ENCODE measurements around the gene SLC35F1. TPM values are rescaled to one million over a fixed set of nuclear protein-coding genes. Genes with fewer than 3 reads are reported as not detected.

SLC35F1 gene
- polyA plus RNA-seq, 1 donor, result 1.3 TPM

DNA sequence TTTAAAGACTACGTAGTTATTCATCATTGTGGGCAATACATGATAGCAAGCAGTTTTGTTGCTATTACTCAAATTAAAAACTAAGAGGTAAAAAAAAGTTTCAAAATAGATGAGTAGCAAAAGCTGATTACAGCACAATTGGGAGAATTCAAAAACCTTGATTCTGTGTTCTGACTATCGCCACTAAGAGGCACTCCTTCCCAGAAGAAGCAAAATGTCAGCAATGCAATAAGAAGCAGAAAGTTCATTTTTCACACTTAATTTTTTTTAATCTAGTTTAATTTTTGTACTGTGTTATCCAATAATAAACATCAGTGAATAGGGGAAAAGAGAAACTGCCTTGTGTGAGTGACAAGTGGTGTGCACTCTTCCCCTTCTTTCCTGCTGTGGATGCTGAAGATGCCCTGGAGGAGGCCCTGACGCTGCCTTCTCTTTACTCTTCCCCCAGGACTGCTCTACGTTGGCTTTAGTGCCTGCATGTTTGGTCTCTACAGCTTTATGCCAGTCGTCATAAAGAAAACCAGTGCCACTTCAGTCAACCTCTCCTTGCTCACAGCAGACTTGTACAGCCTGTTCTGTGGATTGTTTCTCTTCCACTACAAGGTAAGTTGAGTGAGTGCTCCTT, 377.8 kb downstream of the SLC35F1 start:
- DNase-seq, result no peak

DNA sequence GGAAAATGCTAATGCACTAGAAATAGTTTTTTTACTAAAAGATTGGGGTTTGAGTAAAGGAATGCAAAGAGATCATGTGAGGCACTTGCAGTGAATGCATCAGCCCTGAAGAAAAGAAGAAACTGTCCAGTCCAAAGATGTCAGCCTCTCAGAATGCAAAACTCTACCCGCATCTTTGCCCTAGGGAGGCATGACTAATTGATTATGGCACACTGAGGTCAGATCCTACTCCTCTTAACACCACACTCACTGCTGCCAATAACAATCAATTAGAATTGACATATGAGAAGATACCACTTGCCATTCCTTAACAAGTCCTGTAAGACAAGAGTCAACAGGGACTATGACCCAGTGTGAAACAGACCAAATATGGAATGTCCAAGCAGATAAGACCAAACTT, 378.7 kb downstream of the SLC35F1 start:
- no peak for DNase-seq

DNA sequence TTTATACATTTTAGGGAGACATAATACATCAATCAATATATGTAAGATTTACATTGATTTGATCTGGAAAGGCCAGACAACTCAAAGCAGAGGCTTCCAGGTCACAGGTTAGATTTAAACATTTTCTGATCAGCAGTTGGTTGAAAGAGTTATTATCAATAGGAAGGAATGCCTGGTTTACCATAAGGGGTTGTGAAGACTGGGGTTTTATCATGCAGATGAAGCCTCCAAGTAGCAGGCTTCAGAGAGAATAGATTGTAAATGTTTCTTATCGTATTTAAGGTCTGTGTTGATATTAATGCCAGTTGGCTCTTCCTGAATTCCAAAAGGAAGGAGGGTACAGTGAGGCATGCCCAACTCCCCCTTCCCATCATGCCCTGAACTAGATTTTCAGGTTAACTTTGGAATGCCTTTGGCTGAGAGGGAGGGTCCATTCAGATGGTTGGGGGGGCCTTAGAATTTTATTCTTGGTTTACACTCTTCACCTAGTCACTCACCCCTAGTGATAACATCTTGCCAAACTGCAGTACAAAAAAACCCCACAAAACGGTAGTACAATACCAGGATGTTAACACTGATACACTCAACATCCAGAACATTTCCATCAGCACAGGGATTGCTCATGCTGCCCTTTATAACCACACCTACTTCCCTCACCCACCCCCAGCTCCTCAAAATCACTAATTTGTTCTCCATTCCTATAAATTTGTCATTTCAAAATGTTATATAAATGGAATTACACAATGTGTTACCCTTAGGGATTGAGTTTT, 381.5 kb downstream of the SLC35F1 start:
- DNase-seq, result no peak

DNA sequence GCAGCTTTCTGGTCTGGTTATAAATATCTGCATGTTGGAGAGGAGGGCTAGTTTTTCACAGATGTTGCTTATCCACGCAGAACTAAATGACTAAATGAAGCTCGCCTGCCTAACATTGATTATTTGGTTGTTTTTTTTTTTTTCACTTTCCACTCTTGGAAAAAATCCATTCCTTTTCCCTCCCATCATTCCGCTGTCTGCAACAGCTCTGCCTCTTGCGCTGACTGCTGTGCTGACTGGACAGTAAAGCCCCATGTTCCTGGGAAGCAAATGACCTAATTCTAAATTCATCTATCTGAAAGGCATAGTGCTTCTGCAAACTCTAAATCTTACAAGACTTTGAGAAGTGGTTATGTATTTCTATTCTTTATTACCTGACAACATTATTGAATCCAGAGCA, 385.5 kb downstream of the SLC35F1 start:
- DNase-seq, result no peak

DNA sequence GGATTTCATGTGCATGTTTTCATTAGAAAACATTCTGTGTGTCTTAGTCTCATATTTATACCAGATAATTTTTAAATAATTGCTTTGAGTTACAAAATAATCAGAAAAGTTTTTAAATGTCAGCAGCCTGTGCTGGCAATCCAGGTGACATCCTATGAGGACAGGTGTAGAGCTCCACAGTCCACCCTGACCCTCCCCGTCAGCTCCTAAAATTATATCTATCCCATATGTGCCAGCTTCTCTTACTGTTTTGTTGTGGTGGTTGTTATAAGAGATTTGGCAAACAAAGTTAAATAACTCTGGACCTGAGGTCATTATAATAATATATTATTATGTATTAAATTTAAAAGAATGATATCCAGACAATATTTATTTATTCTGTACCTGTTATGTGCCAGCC, 387.8 kb downstream of the SLC35F1 start:
- DNase-seq, result no peak

DNA sequence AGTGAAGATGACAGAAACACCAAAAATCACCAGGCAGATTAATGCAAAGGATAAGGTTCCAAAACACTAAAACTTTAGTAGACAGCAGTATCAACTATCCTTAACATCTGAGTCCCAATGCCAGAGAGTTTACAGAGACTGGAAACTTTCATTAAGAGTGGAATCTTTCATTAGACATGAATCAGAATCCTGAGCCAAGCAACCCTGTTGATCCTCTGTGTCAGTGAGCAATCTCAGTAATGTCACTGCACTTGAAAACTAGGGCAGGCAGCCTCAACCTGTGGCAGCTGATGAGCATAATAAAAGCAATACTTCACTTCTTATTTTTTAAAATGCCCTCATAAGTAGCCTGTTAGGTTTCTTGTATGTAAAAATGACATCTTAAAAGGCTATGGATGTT, 388.3 kb downstream of the SLC35F1 start:
- no peak for DNase-seq

DNA sequence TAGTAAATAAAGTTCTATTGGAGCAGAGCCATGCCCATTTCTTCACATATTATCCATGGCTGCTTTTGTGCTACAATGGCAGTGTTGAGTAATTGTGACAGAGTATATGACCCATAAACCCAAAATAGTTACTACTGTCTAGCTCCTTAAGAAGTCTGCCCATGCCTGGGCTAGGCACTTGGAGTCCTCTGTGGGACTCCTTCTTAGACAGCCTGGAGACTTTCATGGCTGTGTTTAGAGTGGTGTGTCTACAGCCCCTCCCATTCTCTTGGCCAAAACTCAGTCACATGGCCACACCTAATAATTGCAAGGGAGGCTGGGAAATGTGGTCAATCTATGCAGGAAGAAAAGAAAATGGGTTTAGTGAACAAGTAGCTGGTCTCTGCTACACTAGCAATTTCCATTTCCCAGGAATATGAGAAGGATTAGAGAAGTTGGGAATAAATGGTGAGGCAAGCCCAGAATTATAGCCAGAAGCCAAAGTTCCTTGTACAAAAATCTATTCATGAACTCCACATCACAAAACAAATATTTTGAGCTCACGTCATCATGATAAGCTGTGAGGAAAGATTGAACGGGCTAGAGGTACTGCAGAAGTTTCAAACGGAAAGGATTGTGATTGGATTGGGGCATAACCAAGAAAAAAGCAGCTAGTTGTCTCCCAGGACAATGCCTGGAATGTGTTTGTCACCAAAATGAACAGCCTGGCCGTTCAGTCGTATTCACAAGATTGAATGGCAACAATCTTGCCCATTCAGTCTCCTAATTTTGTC, 389.3 kb downstream of the SLC35F1 start:
- DNase-seq, result no peak

DNA sequence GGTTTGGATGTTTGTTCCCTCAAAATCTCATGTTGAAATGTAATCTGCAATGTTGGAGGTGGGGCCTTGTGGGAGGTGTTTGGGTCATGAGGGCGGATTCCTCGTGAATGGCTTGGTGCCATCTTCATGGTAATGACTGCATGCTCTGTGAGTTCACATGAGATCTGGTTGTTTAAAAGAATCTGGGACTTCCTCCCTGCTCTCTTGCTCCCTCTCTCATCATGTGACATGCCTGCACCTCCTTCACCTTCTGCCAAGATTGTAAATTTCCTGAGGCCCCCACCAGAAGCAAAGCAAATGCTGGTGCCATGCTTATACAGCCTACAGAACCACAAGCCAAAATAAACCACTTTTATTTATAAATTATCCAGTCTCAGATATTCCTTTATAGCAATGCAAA, 390.8 kb downstream of the SLC35F1 start:
- no peak for DNase-seq

DNA sequence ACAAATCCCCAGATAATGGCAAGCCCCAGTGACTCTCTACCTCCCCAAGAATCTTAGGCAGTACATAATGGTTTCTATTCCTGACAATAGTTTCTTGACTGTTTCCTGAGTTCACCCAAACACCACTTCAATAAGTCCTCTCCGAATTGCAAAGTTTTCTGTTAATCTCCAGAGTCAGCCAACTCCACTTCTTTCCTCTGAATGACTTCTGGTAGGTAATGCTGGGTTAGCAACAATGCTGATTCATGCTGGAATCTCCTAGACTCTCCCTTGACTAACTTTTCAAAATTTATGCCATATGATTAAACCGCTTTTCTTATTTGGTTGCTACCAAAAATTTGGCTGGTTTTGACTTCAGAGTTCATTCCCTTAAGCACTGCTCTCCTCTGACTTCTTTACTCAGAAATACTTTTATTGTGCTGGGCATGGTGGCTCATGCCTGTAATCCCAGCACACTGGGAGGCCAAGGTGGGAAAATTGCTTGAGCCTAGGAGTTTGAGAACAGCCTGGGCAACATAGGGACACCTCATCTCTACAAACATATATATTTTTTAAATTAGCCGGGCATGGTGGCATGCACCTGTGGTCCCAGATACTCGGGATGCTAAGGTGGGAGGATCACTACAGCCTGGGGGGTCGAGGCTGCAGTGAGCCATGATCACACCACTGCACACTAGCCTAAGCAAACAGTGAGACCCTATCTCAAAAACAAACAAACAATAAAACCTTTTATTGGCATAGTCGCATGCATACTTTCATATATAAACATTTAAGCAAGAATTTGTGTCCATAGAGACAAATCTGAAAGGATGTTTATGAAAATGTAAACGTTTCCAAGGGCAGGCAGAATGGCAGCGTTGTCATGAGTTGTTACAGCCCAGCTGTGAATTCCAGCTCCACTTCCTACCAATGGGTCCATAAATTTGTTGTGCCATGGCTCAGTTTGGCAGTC, 391.7 kb downstream of the SLC35F1 start:
- no peak for DNase-seq

DNA sequence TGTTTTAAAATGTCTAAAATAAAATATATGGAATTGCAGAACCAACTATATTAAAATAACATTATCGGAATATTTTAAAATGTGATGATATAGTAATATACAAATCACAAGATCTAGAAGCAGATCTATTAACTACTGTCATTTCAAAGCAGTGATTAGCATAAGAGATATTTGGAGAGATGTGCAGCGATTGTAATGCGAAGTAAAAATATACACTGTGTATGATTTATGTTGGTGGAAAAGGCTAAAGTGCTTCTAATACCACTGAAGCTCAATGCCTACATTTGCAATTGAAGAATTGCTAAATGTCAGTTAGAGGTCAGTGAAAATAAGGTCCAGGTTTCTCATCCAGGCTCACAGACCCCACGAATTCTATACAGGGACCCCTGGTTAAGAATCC, 392.4 kb downstream of the SLC35F1 start:
- DNase-seq, result no peak

DNA sequence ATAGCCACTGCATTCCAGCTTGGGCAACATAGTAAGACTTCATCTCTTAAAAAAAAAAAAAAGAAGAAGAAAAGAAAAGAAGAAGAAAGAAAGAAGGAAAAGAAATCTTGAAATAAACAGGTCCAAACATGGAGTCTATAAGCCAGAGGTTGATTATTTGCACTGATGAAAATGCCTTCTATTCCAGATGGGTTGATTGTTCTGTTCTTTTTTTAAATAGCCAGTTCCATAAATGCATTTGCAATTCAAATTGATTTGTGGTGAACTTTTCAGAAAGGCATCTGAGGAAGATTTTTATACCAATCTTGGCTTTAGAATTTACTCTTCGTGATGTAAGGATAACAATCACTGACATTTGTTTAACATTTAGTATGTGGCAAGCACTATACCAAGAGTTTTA, 397.3 kb downstream of the SLC35F1 start:
- no peak for DNase-seq

DNA sequence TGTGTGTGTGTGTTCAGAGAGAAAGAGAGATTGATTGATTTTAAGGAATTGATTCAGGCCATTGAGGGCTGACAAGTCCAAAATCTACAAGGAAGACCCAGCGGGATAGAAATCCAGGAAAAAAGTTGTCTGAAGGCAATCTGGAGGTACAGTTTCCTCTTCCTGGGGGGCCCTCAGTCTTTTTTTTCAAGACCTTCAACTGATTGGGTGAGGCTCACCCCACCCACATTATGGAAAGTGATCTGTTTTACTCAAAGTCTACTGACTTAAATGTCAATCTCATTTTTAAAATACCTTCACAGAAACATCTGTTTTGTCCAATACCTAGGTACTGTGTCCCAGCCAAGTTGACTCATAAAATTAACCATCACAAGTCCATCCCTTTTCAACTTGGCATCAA, 398.0 kb downstream of the SLC35F1 start:
- DNase-seq, result no peak

DNA sequence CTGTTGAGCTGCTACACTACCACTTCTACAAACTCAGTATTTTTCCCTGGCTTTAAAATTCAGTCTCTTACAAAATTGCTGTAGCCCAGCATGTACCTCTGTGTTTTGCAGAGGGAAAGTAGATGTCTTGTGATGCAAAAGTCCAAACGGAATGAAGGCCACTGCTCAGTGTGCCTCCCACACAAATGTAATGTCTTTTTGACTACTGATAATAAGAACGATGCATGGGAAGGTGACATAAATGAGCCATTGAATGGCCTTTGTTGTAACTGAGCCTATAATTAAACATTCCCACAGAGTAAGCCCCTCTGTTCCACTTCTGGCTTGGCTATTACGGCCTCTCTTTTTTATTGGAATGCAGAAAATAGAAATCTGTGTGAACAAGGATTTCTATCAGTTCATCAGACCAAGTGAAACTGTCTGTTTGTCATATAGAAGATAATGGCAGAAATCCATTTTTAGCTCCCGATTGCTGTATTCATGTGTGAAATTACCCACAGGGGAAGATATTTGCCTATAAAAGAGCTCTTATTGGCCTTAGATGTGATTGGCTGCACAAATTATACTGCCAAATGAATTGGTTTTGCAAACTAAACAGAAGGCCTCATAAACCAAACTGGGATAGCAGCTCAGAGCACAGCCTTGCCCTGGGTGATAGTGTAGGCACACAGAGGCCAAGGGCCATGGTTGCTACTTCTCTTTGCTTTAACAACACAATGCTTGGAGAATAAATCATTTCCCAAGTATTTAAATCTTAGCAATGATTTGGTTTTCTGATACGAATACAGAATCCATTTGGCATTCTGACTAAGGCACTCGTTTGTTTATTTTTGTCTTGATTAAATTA, 399.6 kb downstream of the SLC35F1 start:
- no peak for DNase-seq

DNA sequence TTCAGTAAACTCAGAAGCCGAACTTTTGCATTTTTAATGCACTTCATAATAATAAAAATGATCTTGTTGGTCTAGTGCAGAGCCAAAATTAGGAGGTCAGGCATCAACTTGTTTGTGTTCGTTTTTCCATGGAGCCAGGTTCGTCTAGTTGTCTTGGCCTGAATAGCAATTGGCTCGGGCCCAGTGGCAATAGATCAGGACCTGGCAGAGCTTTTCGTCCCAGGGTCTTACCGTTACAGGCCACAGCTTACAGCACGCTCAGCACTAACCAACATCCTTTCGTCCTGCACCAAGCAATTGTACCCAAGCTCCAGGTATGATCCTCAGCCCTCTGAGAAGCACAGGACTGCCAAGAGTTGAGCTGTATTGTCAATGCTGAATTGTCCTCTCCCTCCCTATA, 400.5 kb downstream of the SLC35F1 start:
- no peak for DNase-seq

DNA sequence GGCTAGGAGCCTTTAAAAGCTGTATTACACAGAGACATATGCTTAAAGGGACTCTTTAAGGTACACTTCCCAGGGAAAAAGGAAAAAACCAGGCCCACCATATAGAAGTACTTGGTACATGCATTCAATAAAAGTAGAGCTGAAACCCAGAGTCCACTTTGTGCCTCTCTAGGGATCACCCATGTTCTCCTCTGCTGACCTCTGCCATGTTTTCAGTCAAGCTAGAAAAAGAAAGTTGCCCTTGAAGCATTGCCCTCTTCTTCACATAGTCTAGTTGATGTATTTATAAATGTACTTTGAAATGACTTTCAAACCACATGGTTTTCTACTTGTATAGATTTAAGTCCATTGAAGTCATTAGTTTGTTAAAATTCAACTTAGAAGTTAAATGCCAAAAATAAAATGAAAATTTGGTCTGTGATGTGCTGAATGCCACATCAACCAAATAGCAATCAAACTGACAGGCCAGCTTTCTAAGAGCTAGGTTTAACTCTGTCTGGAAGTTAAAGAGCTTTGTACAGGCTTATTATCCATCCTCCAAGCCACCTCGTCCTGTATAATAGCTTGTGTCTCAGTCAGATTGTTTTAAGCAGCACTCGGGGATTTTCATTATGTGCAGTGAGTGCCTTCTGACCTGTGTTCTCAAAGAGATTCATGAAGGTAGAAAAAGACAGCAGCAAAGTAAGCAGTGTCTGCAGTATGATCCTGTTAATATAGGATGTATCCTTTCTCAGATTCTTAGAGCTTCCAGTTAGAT, 402.5 kb downstream of the SLC35F1 start:
- DNase-seq, result no peak

DNA sequence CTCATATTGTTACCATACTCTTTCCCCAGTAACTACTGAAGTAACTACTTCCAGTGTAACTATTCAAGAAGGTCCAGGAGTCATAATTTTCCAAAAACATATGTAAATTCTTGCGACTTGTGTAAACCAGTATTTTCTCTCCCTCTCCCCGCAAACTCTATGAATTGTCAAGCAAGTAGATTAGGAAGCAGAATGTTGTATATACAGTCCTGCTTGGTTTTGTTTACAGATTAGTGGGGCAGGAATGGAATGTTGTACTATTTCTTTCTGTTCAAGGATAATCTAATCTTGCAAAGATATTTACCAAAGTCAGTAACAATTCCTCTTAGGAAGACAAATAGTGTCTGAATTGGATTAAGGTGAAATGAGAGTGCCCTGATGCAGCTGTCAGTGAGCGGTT, 406.1 kb downstream of the SLC35F1 start:
- DNase-seq, result no peak

DNA sequence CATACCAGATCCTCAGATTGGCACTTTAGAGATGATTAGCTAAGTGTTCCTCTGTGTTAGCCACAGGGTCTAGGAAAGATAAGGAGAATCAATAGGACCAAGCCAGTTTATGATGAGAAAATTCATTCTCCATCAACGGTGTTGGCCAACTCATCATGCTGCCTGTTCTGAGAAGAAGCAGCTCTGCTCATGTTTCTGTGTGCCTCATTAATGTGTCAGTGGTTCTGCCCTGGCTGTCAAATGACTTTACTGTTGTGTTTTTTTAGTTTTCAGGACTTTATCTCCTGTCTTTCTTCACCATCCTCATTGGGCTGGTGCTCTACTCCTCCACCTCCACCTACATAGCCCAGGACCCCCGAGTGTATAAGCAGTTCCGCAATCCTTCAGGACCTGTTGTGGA, 406.7 kb downstream of the SLC35F1 start:
- DNase-seq, result no peak

DNA sequence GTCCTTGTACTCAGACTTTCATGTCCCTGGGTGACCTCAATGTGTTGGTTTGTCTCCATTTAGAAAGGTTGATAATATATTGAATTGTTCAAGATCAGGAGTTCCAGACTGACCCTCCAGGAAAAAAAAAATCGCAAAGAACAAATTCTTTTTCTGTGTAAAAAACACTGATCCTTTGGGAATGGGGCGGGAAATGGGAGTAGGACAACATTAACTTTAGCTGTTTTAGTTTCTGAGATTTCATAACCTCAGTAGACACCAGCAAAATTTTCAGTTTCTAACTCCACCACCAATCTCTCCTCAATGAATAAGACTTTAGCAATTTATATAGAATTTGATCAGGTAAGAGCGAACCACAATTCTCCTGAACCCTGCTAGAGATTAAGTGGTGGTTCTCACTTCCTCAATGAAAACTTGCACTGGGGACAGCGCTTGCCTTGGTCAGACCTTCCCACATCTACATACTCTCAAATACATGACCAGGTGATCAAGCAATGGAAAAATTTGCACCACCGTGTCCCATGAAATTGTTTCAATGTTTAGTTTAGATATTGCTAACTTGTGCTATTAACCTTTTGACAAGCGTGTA, 409.8 kb downstream of the SLC35F1 start:
- DNase-seq, result no peak

DNA sequence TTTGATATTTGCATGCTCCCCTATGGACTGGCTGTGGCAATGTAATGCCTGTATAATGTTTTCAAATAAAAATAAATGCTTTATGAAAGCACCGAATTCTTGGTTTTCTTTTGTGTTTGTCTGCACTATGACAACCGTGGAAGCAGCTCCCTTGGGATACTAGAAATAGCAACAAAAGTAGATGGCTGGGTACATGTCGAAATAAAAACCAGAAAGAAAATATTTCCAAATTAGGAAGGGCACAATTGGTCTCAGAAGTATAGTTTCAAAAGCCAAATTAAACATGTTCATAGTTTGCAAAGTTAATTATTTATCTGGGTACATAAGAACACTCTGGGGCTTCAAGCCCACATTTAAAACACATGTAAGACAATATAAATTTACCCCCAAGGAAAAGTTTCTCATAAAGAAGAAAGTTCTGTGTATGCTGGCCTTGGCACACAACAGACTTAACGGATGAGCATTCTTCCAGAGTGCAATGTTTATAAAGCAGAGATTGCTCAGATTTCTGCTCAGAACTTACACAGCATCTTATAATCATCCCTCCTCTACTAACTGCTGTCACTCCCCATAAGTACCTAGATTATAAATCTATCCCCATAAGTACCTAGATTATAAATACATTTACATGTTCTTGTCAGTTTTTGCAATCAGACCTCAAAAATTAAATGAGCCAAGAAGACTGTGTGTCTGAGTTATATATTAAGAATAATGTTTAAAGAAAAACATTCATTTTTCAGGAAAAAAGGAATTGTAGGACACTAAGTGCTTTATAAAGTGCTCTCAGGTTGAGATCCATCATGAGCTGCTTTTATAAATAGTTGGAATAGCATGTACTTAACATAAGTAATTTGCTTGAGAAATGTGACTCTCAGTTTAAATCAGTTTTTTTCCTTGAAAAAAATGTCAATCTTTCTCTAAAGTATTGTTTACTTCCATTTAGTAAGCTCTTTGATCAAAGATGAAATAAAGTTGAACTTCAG, 410.8 kb downstream of the SLC35F1 start:
- DNase-seq, result peak; percentile 43
